GM18870 (cell line): ENCODE measurements around the gene EFEMP1.

ENCODE experiments used
- ATAC-seq: cut with Tn5 transposase; IDR thresholded peaks from one replicate; pipeline ENCODE4 v1.9.1; 2021; ENCODE audit warnings: moderate library complexity; ENCODE audit not compliant: unreplicated experiment

EFEMP1 gene

GRCh38 chr2:55923091-55923981 is at the start of gene EFEMP1:
TSS of gene EFEMP1 (minus strand) at chr2:55923782. CDS start at chr2:55922440, 1,342 bp downstream.
- no peak for ATAC-seq

GRCh38 chr2:55970500-55970899 is 46.9 kb upstream of the EFEMP1 start:
- no peak for ATAC-seq

GRCh38 chr2:55968941-55969340 is 45.4 kb upstream of the EFEMP1 start:
- ATAC-seq = no peak

GRCh38 chr2:55966401-55967118 is 43.0 kb upstream of the EFEMP1 start:
- ATAC-seq = no peak

GRCh38 chr2:55965966-55966365 is 42.4 kb upstream of the EFEMP1 start:
- ATAC-seq = no peak

GRCh38 chr2:55965276-55965675 is 41.7 kb upstream of the EFEMP1 start:
- ATAC-seq = no peak

- ATAC-seq = no peak
Measured at GRCh38 chr2:55962915-55963314, 39.3 kb upstream of the EFEMP1 start.

- ATAC-seq = no peak
Measured at GRCh38 chr2:55961318-55961911, 37.8 kb upstream of the EFEMP1 start.

GRCh38 chr2:55958756-55959155 is 35.2 kb upstream of the EFEMP1 start:
- ATAC-seq = no peak

- ATAC-seq = no peak
Measured at GRCh38 chr2:55957142-55957541, 33.6 kb upstream of the EFEMP1 start.

GRCh38 chr2:55954306-55955035 is 30.9 kb upstream of the EFEMP1 start:
- ATAC-seq = no peak

GRCh38 chr2:55952415-55952814 is 28.8 kb upstream of the EFEMP1 start:
- ATAC-seq = no peak

- no peak for ATAC-seq
Measured at GRCh38 chr2:55951533-55951932, 28.0 kb upstream of the EFEMP1 start.

- ATAC-seq = no peak
Measured at GRCh38 chr2:55949613-55950012, 26.0 kb upstream of the EFEMP1 start.

- ATAC-seq = no peak
Measured at GRCh38 chr2:55949211-55949610, 25.6 kb upstream of the EFEMP1 start.

GRCh38 chr2:55948176-55948923 is 24.8 kb upstream of the EFEMP1 start:
- ATAC-seq = no peak

GRCh38 chr2:55947752-55948151 is 24.2 kb upstream of the EFEMP1 start:
- ATAC-seq = no peak

GRCh38 chr2:55946793-55947192 is 23.2 kb upstream of the EFEMP1 start:
- no peak for ATAC-seq

- ATAC-seq = no peak
Measured at GRCh38 chr2:55943466-55943865, 19.9 kb upstream of the EFEMP1 start.

GRCh38 chr2:55936351-55936750 is 12.8 kb upstream of the EFEMP1 start:
- no peak for ATAC-seq
